ENCODE data around the gene DUX4.
"Not testable (repeated sequence)": the region's sequence is repeated elsewhere in the genome, so short reads cannot be mapped to it uniquely, and the experiment has no call there.

The DUX4 gene

DNA sequence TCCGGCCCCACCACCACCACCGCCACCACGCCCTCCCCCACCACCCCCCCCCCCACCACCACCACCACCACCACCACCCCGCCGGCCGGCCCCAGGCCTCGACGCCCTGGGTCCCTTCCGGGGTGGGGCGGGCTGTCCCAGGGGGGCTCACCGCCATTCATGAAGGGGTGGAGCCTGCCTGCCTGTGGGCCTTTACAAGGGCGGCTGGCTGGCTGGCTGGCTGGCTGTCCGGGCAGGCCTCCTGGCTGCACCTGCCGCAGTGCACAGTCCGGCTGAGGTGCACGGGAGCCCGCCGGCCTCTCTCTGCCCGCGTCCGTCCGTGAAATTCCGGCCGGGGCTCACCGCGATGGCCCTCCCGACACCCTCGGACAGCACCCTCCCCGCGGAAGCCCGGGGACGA is at the start of gene DUX4:
DUX4 (plus strand) TSS at position 347 of the 400 bp plus-strand sequence; CDS start at position 347, 0 bp downstream.
- H3K27me3 ChIP-seq (ENCODE audit: control insufficient read depth, low read length); H4K20me1 ChIP-seq (ENCODE audit: control insufficient read depth, insufficient read depth, low read depth, low read length); H3K79me2 ChIP-seq (ENCODE audit: control insufficient read depth, low read length); H3F3A ChIP-seq (ENCODE audit: control insufficient read depth, insufficient read depth); H3K4me2 ChIP-seq (ENCODE audit: low read length); H3K9me3 ChIP-seq (ENCODE audit: control insufficient read depth, insufficient read depth, low read length); H3K27ac ChIP-seq (ENCODE audit: low read depth, low read length); H3K36me3 ChIP-seq (ENCODE audit: control insufficient read depth, low read length); H3K9me2 ChIP-seq (replicated peaks; ENCODE audit: control insufficient read depth, low read length); H3K4me3 ChIP-seq (ENCODE audit: low read length); H3K4me1 ChIP-seq (ENCODE audit: control insufficient read depth, low read length): not testable (repeated sequence)

DNA sequence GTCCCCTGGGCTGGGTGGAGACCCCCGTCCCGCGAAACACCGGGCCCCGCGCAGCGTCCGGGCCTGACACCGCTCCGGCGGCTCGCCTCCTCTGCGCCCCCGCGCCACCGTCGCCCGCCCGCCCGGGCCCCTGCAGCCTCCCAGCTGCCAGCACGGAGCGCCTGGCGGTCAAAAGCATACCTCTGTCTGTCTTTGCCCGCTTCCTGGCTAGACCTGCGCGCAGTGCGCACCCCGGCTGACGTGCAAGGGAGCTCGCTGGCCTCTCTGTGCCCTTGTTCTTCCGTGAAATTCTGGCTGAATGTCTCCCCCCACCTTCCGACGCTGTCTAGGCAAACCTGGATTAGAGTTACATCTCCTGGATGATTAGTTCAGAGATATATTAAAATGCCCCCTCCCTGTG is 1.9 kb downstream of the DUX4 start:
- not testable (repeated sequence) for H3F3A ChIP-seq (ENCODE audit: control insufficient read depth, insufficient read depth); H3K9me2 ChIP-seq (replicated peaks; ENCODE audit: control insufficient read depth, low read length); H3K79me2 ChIP-seq (ENCODE audit: control insufficient read depth, low read length)

GRCh38 chr4:190177727-190178605 is 4.4 kb downstream of the DUX4 start:
- not testable (repeated sequence) for H3K4me3 ChIP-seq (ENCODE audit: low read length); H4K20me1 ChIP-seq (ENCODE audit: control insufficient read depth, insufficient read depth, low read depth, low read length); H3K36me3 ChIP-seq (ENCODE audit: control insufficient read depth, low read length); H3K4me1 ChIP-seq (ENCODE audit: control insufficient read depth, low read length); H3K4me2 ChIP-seq (ENCODE audit: low read length); H3K27me3 ChIP-seq (ENCODE audit: control insufficient read depth, low read length); H3K9me2 ChIP-seq (replicated peaks; ENCODE audit: control insufficient read depth, low read length); H3K79me2 ChIP-seq (ENCODE audit: control insufficient read depth, low read length); H3K27ac ChIP-seq (ENCODE audit: low read depth, low read length); H3K9me3 ChIP-seq (ENCODE audit: control insufficient read depth, insufficient read depth, low read length); H3F3A ChIP-seq (ENCODE audit: control insufficient read depth, insufficient read depth)

More for the DNA sequence above, 1.9 kb downstream of the DUX4 start:
- not testable (repeated sequence) for H3K27me3 ChIP-seq (ENCODE audit: control insufficient read depth, low read length); H3K36me3 ChIP-seq (ENCODE audit: control insufficient read depth, low read length); H4K20me1 ChIP-seq (ENCODE audit: control insufficient read depth, insufficient read depth, low read depth, low read length); H3K4me2 ChIP-seq (ENCODE audit: low read length); H3K9me3 ChIP-seq (ENCODE audit: control insufficient read depth, insufficient read depth, low read length); H3K4me3 ChIP-seq (ENCODE audit: low read length); H3K27ac ChIP-seq (ENCODE audit: low read depth, low read length); H3K4me1 ChIP-seq (ENCODE audit: control insufficient read depth, low read length)

- not testable (repeated sequence) for H3K27me3 ChIP-seq (ENCODE audit: control insufficient read depth, low read length); H3K9me2 ChIP-seq (replicated peaks; ENCODE audit: control insufficient read depth, low read length); H3K27ac ChIP-seq (ENCODE audit: low read depth, low read length); H3F3A ChIP-seq (ENCODE audit: control insufficient read depth, insufficient read depth); H3K4me3 ChIP-seq (ENCODE audit: low read length); H3K79me2 ChIP-seq (ENCODE audit: control insufficient read depth, low read length); H4K20me1 ChIP-seq (ENCODE audit: control insufficient read depth, insufficient read depth, low read depth, low read length); H3K4me1 ChIP-seq (ENCODE audit: control insufficient read depth, low read length); H3K9me3 ChIP-seq (ENCODE audit: control insufficient read depth, insufficient read depth, low read length); H3K4me2 ChIP-seq (ENCODE audit: low read length); H3K36me3 ChIP-seq (ENCODE audit: control insufficient read depth, low read length)
Observed at GRCh38 chr4:190178606-190178990, 5.0 kb downstream of the DUX4 start.

- H3K9me2 ChIP-seq (replicated peaks; ENCODE audit: control insufficient read depth, low read length); H3K27me3 ChIP-seq (ENCODE audit: control insufficient read depth, low read length); H4K20me1 ChIP-seq (ENCODE audit: control insufficient read depth, insufficient read depth, low read depth, low read length); H3K4me3 ChIP-seq (ENCODE audit: low read length); H3K79me2 ChIP-seq (ENCODE audit: control insufficient read depth, low read length); H3K9me3 ChIP-seq (ENCODE audit: control insufficient read depth, insufficient read depth, low read length); H3K27ac ChIP-seq (ENCODE audit: low read depth, low read length); H3K4me2 ChIP-seq (ENCODE audit: low read length); H3F3A ChIP-seq (ENCODE audit: control insufficient read depth, insufficient read depth); H3K4me1 ChIP-seq (ENCODE audit: control insufficient read depth, low read length); H3K36me3 ChIP-seq (ENCODE audit: control insufficient read depth, low read length): not testable (repeated sequence)
Observed at GRCh38 chr4:190179030-190179739, 5.6 kb downstream of the DUX4 start.

- H4K20me1 ChIP-seq (ENCODE audit: control insufficient read depth, insufficient read depth, low read depth, low read length); H3K79me2 ChIP-seq (ENCODE audit: control insufficient read depth, low read length); H3K36me3 ChIP-seq (ENCODE audit: control insufficient read depth, low read length); H3F3A ChIP-seq (ENCODE audit: control insufficient read depth, insufficient read depth); H3K27me3 ChIP-seq (ENCODE audit: control insufficient read depth, low read length); H3K9me3 ChIP-seq (ENCODE audit: control insufficient read depth, insufficient read depth, low read length); H3K4me3 ChIP-seq (ENCODE audit: low read length); H3K4me2 ChIP-seq (ENCODE audit: low read length); H3K27ac ChIP-seq (ENCODE audit: low read depth, low read length); H3K9me2 ChIP-seq (replicated peaks; ENCODE audit: control insufficient read depth, low read length); H3K4me1 ChIP-seq (ENCODE audit: control insufficient read depth, low read length): not testable (repeated sequence)
Observed at GRCh38 chr4:190179740-190180094, 6.1 kb downstream of the DUX4 start.

- H3F3A ChIP-seq (ENCODE audit: control insufficient read depth, insufficient read depth); H3K79me2 ChIP-seq (ENCODE audit: control insufficient read depth, low read length); H3K4me1 ChIP-seq (ENCODE audit: control insufficient read depth, low read length); H3K9me2 ChIP-seq (replicated peaks; ENCODE audit: control insufficient read depth, low read length); H3K4me3 ChIP-seq (ENCODE audit: low read length); H4K20me1 ChIP-seq (ENCODE audit: control insufficient read depth, insufficient read depth, low read depth, low read length); H3K4me2 ChIP-seq (ENCODE audit: low read length); H3K36me3 ChIP-seq (ENCODE audit: control insufficient read depth, low read length); H3K27ac ChIP-seq (ENCODE audit: low read depth, low read length); H3K9me3 ChIP-seq (ENCODE audit: control insufficient read depth, insufficient read depth, low read length); H3K27me3 ChIP-seq (ENCODE audit: control insufficient read depth, low read length): not testable (repeated sequence)
Observed at GRCh38 chr4:190180947-190181346, 7.4 kb downstream of the DUX4 start.

GRCh38 chr4:190181481-190182100 is 8.0 kb downstream of the DUX4 start:
- not testable (repeated sequence) for H3K27me3 ChIP-seq (ENCODE audit: control insufficient read depth, low read length); H3K36me3 ChIP-seq (ENCODE audit: control insufficient read depth, low read length); H3K9me2 ChIP-seq (replicated peaks; ENCODE audit: control insufficient read depth, low read length); H3K4me2 ChIP-seq (ENCODE audit: low read length); H3K27ac ChIP-seq (ENCODE audit: low read depth, low read length); H3K79me2 ChIP-seq (ENCODE audit: control insufficient read depth, low read length); H3F3A ChIP-seq (ENCODE audit: control insufficient read depth, insufficient read depth); H3K4me3 ChIP-seq (ENCODE audit: low read length); H3K9me3 ChIP-seq (ENCODE audit: control insufficient read depth, insufficient read depth, low read length); H4K20me1 ChIP-seq (ENCODE audit: control insufficient read depth, insufficient read depth, low read depth, low read length); H3K4me1 ChIP-seq (ENCODE audit: control insufficient read depth, low read length)

Data from DOHH2 (cell line).